ENCODE results near the gene RPL39L.
"Not testable (repeated sequence)": the region's sequence is repeated elsewhere in the genome, so short reads cannot be mapped to it uniquely, and the experiment has no call there.

Gene RPL39L

GRCh38 chr3:187136936-187137335 is 2.4 kb downstream of the RPL39L start:
- peak; percentile 11 for DNase-seq (ENCODE audit: low spot score)

DNA sequence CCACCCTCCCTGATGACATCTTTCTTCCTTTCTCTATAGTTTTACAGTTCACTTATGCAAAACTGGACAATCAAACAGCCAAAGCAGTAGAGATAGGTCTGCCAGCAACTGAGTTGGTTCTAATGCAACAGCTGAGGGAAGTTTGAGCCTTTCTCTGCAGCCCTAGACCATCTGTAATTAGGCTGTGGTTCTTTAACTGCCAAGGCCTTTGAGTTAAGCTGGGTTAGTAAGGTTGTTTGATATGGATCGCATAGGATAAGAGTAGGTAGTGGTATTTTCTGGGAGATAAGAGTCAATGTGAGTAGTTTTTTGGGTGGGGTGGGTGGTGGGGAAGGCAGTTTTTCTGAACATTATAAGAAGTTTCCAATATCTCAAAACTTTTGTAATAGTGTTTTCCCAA is 3.0 kb downstream of the RPL39L start:
- DNase-seq (ENCODE audit: low spot score): no peak

- not testable (repeated sequence) for DNase-seq (ENCODE audit: low spot score)
Measured at GRCh38 chr3:187135172-187135690, 4.1 kb downstream of the RPL39L start.

DNA sequence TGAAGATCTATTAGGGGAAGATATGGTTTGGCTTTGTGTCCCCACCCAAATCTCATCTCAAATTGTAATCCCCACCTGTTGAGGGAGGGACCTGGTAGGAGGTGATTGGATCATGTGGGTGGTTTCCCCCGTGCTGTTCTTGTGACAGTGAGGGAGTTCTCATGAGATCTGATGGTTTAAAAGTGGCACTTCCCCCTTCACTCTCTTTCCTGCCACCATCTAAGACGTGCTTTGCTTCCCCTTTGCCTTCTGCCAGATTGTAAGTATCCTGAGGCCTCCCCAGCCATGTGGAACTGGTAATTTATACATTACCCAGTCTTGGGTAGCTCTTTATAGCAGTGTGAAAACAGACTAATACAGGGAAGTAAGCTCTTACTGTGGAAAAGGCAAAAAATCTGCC is 6.1 kb downstream of the RPL39L start:
- DNase-seq (ENCODE audit: low spot score): not testable (repeated sequence)

DNA sequence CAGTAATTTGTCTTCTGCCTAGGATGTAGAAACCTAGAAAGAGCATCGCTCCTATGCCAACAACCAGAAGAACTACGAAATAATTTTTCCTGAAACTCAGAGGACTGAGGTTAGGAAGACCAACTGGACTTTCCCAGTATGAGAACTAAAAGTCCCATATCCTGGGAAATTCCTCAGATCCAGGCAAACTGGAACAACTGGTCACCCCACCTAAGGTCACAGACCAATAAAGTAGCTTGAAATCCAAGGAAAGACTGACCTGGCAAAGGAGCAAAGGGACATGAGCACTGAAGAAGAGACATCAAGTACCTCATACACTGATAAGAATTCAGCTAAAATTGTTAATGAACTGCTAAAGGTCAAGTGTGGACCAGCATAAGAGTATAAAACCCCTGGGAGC is 6.6 kb downstream of the RPL39L start:
- DNase-seq (ENCODE audit: low spot score): no peak

GRCh38 chr3:187131981-187132380 is 7.3 kb downstream of the RPL39L start:
- no peak for DNase-seq (ENCODE audit: low spot score)

GRCh38 chr3:187130346-187131066 is 8.8 kb downstream of the RPL39L start:
- DNase-seq (ENCODE audit: low spot score): peak; percentile 34

- no peak for DNase-seq (ENCODE audit: low spot score)
Measured at GRCh38 chr3:187125319-187126031, 13.8 kb downstream of the RPL39L start.

DNA sequence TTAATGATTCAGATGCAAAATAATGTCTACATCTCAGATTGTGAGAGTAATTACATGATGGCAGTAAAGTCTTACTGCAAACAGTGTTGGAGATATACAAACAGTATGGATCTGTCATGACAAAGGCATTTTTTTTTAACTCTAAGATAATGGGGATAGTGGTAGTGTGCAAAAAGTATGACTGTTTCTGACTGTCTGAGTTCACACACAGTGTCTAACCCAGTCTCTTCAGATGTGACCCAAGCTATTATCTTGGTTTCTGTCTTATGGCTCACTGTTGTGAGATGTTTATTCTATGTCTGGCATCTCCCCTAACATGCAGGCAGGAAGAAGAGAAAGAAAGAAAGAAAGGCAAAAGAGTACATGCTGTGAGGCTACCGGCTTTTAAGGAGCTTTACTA is 17.0 kb downstream of the RPL39L start:
- DNase-seq (ENCODE audit: low spot score): no peak

- DNase-seq (ENCODE audit: low spot score): no peak
Measured at GRCh38 chr3:187120326-187120725, 19.0 kb downstream of the RPL39L start.

DNA sequence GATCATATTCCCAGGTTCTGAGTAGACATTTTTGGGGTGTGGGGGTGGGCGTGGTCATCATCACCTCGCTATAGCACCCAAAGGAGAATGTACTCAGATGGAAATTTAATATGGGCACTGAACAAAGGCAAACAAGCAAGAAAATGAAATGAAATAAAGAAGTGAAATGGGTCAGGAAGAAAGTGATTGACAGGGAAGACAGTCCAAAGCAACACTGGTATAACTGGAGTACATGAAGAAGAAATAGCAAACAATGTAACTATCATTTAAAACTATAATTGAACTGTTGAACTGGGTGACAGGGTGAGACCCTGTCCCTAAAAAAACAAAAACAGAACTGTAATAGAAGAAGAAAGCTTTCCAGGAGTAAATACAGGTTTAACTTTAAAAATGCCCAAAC is 24.8 kb downstream of the RPL39L start:
- no peak for DNase-seq (ENCODE audit: low spot score)

DNA sequence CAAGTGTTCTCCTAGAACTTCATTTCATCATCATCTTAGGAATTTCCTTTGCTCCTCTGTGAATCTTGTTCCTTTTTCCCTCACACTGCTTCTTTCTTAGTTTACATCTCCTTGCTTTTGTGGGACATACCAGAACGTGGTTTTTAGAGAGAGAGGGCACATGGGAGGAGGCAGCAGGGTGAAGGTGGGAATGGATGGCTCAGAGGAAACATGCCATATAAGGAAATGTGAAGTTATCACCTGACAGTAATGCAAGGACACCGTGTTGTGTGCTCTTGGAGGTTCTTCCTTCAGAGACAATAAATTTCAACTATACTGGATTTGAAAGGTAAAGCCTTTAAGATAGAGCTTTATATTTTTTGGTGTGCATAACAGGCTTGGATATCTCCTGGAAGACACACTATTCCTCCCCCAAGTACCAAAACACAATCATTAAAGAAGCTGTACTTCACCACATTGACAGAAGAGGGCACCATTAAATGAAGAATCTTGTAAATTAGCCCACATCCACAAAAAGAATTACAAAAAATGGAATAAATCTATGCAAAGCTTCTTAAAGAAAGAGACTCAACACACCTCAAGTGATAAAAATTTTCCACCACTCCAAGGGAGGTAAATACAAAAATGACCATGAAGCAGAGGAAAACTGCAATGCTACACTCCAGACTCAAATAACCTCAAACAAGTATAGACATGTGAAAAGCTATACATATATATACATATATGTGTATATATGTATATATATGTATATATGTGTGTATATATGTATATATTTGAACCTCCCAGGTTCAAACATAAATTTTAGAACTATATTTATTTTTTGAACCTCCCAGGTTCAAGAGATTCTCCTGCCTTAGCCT is 26.1 kb downstream of the RPL39L start:
- peak; percentile 7 for DNase-seq (ENCODE audit: low spot score)

GRCh38 chr3:187110156-187110555 is 29.1 kb downstream of the RPL39L start:
- DNase-seq (ENCODE audit: low spot score): no peak

GRCh38 chr3:187107989-187108388 is 31.3 kb downstream of the RPL39L start:
- no peak for DNase-seq (ENCODE audit: low spot score)

- DNase-seq (ENCODE audit: low spot score): no peak
Measured at GRCh38 chr3:187105700-187106099, 33.6 kb downstream of the RPL39L start.

GRCh38 chr3:187104933-187105332 is 34.4 kb downstream of the RPL39L start:
- DNase-seq (ENCODE audit: low spot score): no peak

GRCh38 chr3:187104342-187104741 is 35.0 kb downstream of the RPL39L start:
- no peak for DNase-seq (ENCODE audit: low spot score)

GRCh38 chr3:187103251-187103650 is 36.0 kb downstream of the RPL39L start:
- DNase-seq (ENCODE audit: low spot score): no peak

GRCh38 chr3:187102073-187102634 is 37.1 kb downstream of the RPL39L start:
- DNase-seq (ENCODE audit: low spot score): no peak

- DNase-seq (ENCODE audit: low spot score): peak; percentile 58
Measured at GRCh38 chr3:187101184-187102072, 37.9 kb downstream of the RPL39L start.

- no peak for DNase-seq (ENCODE audit: low spot score)
Measured at GRCh38 chr3:187098923-187099512, 40.3 kb downstream of the RPL39L start.
